SKM-1 (cell line): ENCODE data around the gene PARP9.

Experiments used
- DNase-seq: peaks from one replicate; lab custom pipeline; 2025; ENCODE audit not compliant: unreplicated experiment; lab: John Stamatoyannopoulos, UW

PARP9 gene

DNA sequence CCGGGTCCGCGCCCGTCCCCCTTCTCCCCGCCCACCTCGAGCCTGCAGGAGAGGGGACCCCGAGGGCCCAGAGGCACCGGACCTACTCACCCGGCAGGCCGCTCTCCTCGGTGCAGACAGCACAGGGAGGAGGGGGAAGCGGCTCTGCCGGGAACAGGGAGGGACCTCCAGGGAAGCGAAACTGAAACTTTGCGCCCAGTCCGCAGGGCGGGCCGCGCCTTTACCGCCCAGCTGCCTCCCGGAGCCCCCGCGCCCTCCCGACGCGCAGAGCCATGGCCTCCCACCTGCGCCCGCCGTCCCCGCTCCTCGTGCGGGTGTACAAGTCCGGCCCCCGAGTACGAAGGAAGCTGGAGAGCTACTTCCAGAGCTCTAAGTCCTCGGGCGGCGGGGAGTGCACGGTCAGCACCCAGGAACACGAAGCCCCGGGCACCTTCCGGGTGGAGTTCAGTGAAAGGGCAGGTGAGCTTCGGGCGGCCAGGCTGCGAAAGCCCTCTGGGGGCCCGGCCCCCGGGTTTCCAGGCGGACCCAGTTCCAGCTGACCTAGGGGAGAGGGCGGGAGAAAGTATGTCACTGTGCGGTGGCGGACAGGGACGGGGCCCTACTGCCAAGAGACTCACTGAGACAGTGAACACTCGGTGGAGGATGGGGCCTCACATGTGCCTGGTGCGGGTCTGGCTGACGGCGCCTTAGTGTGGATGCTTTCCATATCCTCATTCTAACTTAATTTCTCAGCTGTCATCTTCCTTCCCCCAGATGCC lies at the start of gene PARP9, which contains the start of gene DTX3L:
Gene PARP9 (minus strand): TSS at position 146 of the 758 bp plus-strand sequence. CDS start 4,680 bp downstream, outside the sequence.
Gene DTX3L (plus strand): TSS at position 184 of the 758 bp plus-strand sequence. CDS start 89 bp downstream, at position 273.
- peak; percentile 43 for DNase-seq

- no peak for DNase-seq
Measured at GRCh38 chr3:122612696-122613095, 48.6 kb upstream of the PARP9 start.

- no peak for DNase-seq
Measured at GRCh38 chr3:122609798-122610559, 45.9 kb upstream of the PARP9 start.

DNA sequence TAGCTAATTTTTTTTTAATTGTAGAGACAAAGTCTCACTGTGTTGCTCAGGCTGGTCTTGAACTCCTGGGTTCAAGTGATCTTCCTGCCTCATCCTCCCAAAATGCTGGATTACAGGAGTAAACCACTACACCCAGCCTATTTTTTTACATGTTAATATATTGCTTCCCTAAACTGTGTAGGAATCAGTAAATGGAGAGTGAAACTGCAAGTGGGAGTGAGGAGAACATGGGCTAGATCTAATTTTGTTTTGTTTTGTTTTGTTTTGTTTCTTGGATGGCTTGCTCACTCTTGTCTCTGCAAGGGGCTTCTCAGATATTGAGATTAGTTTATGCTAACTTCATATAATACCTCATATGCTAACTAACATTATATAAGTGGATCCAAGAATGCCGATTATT lies 44.8 kb upstream of the PARP9 start:
- DNase-seq, result no peak

DNA sequence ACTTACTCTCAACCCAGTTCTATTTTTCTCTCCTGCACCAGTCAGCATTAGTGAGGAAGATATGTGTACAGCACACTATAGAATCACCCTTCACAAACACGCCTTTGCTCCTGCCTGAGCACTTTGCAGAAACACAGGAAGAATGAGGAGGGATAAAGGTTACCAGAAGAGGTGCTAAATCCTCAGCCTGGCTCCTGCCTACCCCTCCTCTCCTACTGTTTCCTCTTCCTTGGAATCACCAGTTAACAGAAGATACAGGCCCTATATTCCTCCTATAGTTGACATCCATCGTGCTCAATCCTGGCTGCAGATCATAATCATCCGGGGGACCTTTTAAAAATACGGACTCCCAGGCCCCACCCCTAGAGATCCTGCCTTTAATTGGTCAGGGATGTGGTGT lies 42.2 kb upstream of the PARP9 start:
- no peak for DNase-seq

DNA sequence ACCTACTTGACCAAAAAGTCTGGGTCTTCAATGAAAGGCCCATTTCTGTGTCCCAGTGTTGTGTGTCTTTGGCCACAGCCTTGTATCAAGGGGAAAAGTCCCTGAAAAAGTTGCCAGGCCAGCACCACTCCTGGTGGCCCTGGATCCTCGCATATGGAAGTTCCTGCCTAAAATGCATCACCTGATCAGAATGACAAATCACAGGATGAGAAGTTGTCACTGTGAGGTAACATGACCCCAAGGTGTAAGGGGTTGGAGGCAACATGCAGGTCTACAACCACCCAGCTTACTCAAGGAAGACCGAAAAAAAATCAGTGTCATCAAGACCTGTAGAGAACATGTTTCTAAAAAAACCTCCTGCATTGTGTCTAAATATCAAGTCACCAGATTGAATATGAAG lies 39.0 kb upstream of the PARP9 start:
- DNase-seq, result no peak

- DNase-seq, result no peak
Measured at GRCh38 chr3:122602011-122602710, 38.1 kb upstream of the PARP9 start.

GRCh38 chr3:122598556-122598955 lies 34.5 kb upstream of the PARP9 start:
- DNase-seq, result no peak

DNA sequence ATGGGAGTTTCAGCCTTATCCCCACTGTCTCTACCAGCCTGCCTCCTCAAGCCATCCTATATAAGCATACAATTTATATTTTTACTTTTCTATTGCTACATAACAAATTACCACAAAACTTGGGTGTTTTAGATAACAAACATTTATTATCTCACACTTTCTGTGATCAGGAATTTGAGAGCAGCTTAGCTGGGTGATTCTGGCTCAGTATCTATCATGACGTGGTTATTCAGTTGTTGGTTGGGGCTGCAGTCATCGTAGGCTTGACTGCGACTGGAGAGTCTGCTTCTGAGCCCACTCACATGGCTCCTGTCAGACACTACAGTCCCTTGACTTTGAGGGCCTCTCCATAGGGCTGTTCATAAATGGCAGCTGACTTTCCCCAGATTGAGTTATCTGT lies 34.1 kb upstream of the PARP9 start:
- no peak for DNase-seq

DNA sequence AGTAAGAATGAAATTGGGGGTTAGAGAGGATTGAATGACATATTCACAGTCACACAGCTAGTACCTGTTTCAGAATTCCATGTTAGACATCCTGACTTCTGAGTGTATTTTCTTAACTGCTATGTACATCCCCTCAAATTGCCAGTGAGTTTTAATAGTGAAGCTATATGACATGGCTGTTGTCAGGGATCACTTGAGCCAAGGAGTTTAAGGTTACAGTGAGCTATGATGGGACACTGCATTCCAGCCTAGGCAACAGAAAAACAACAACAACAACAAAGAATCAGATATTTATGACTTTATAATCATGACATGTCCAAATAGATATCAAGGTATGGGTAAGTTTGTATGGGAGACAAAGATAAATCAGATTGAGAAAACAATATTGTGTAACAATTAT lies 29.9 kb upstream of the PARP9 start:
- no peak for DNase-seq

- DNase-seq, result no peak
Measured at GRCh38 chr3:122590610-122591009, 26.5 kb upstream of the PARP9 start.

- DNase-seq, result no peak
Measured at GRCh38 chr3:122589297-122589696, 25.2 kb upstream of the PARP9 start.

- no peak for DNase-seq
Measured at GRCh38 chr3:122587572-122587971, 23.5 kb upstream of the PARP9 start.

DNA sequence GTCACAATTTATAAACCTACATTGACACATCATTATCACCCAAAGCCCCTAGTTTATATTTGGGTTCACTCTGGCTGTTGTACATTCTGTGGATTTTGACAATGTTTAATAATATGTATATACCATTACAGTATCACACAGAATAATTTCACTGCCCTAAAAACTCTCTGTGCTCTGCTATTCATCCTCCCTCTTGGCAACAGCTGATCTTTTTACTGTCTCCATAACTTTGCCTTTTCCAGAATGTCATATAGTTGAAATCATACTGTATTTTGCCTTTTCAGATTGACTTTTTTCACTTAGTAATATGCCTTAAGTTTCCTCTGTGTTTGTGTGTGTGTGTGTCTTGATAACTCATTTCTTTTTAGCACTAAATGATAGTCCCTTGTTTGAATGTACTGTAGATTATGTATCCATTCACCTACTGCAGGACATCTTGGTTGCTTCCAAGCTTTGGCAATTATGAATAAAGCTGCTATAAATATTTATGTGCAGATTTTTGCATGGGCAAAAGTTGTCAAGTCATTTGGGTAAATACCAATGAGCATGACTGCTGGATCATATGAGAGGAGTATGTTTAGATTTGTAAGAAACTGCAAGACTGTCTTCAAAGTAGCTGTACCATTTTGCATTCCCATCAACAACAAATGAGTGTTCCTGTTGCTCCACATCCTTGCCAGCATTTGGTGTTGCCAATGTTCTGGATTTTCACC lies 22.8 kb upstream of the PARP9 start:
- DNase-seq, result no peak

DNA sequence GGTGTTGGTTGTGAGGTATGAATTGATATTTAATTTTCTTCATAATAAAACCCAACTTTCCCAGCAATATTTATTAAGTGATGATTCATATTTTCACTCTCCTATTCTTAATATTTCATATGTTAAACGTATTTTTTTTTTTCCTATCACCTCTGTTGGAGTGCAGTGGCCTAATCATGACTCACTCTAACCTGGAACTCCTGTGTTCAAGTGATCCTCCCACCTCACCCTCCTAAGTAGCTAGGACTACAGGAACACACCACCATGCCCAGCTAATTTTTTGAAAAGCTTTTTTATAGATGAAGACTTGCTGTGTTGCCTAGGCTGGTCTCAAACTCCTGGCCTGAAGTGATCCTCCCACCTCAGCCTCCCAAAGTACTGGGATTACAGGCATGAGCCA lies 22.0 kb upstream of the PARP9 start:
- no peak for DNase-seq

- DNase-seq, result no peak
Measured at GRCh38 chr3:122582390-122582789, 18.3 kb upstream of the PARP9 start.

- DNase-seq, result no peak
Measured at GRCh38 chr3:122581622-122582021, 17.5 kb upstream of the PARP9 start.

- DNase-seq, result no peak
Measured at GRCh38 chr3:122580470-122580869, 16.4 kb upstream of the PARP9 start.

GRCh38 chr3:122578069-122578740 lies 14.1 kb upstream of the PARP9 start:
- no peak for DNase-seq

- no peak for DNase-seq
Measured at GRCh38 chr3:122577409-122578031, 13.4 kb upstream of the PARP9 start, which contains the start of gene PARP15. PARP15 (plus strand) TSS chr3:122577650; CDS start chr3:122577668, 18 bp downstream.
